ENCODE measurements around the gene METRNL.

Gene METRNL

DNA sequence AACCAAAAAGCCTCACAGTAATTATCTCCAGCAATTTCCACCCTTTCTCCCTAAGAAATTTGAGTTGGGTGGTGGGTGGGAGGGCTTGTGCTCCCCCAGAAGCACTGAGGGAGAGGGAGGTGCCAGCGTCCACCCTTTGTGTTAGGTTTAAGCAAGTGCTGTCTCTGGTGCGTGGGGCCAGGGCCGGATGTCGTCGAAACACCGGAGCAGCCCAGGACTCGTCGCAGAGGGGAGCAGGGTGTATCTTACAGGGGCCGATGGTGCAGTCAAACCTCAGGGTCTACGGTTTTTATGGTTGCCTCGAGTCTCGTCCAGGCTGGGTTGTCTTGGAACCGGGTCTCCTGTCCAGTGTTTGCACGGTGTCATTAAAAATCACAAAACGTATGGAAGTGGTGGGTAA lies 35.3 kb downstream of the METRNL start:
- Histone ChIP-seq H3K27me3 (ENCODE audit: insufficient read depth, low read depth, severe bottlenecking) (no peaks in the 10 kb centered on the region), H3K9me3 (ENCODE audit: severe bottlenecking) (no peaks in the 10 kb centered on the region), H3K36me3 (no peaks in the 10 kb centered on the region), H3K27ac (no peak overlapping the region), H3K4me3 (ENCODE audit: low read depth, low read length) (no peak overlapping the region)
- TF ChIP-seq, protein P1, sequence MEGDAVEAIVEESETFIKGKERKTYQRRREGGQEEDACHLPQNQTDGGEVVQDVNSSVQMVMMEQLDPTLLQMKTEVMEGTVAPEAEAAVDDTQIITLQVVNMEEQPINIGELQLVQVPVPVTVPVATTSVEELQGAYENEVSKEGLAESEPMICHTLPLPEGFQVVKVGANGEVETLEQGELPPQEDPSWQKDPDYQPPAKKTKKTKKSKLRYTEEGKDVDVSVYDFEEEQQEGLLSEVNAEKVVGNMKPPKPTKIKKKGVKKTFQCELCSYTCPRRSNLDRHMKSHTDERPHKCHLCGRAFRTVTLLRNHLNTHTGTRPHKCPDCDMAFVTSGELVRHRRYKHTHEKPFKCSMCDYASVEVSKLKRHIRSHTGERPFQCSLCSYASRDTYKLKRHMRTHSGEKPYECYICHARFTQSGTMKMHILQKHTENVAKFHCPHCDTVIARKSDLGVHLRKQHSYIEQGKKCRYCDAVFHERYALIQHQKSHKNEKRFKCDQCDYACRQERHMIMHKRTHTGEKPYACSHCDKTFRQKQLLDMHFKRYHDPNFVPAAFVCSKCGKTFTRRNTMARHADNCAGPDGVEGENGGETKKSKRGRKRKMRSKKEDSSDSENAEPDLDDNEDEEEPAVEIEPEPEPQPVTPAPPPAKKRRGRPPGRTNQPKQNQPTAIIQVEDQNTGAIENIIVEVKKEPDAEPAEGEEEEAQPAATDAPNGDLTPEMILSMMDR (IDR thresholded peaks at IDR 0.05; ENCODE audit: low read depth, low read length), result no peak
- DNase-seq, result no peak

DNA sequence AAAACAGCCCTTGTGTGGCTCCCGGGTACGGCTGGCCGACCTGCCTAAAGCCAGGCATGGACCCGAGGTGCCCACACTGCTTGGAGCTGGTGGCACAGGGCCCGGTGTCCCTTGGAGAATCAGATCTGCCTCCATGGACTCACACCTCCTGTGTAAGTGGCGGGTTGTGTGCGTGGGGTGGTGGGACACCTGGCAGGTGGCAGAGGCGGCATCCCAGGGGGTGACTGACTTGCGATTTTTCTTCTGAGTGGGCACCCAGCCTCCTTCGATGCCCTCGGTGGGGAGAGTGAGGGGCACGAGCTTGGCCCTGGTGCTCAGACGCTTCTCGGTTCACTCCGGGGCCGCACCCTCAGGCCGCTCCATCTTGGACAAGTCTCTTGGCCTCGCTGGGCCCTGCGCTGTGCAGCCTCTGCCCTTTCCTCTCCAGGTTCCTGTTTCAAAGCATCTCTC lies 35.8 kb downstream of the METRNL start:
- H3K27me3 ChIP-seq (ENCODE audit: insufficient read depth, low read depth, severe bottlenecking), result no peaks in the 10 kb centered on the region
- no peak for DNase-seq
- H3K36me3 ChIP-seq, result no peaks in the 10 kb centered on the region
- TF ChIP-seq, protein P1 (IDR thresholded peaks at IDR 0.05; ENCODE audit: low read depth, low read length), result no peak
- no peak overlapping the region for H3K27ac ChIP-seq
- H3K4me3 ChIP-seq (ENCODE audit: low read depth, low read length), result no peak overlapping the region
- H3K9me3 ChIP-seq (ENCODE audit: severe bottlenecking), result no peaks in the 10 kb centered on the region

DNA sequence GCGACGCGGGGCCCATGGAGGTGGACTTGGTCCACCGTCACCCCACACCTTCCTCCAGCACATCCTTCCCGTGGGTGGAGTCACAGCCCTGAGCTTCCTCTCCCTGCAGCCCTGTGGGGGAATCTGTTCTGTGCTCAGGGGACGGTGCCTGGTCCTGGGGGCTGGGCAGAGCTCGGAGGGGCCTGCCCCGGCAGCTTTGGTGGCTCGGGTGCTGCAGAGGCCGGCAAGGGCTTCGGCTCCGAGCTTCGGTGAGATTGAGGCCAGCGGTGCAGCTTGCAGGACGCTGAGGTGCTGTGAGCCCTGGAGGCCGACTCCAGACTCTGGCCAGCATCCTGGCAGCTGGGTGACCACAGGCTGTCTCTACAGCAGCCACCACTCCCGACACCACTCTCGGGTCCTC lies 36.4 kb downstream of the METRNL start:
- H3K36me3 ChIP-seq, result no peaks in the 10 kb centered on the region
- no peak overlapping the region for H3K27ac ChIP-seq
- no peaks in the 10 kb centered on the region for H3K27me3 ChIP-seq (ENCODE audit: insufficient read depth, low read depth, severe bottlenecking)
- no peak overlapping the region for H3K4me3 ChIP-seq (ENCODE audit: low read depth, low read length)
- TF ChIP-seq, protein P1 (IDR thresholded peaks at IDR 0.05; ENCODE audit: low read depth, low read length), result no peak
- no peaks in the 10 kb centered on the region for H3K9me3 ChIP-seq (ENCODE audit: severe bottlenecking)
- no peak for DNase-seq

GRCh38 chr17:83116311-83116771 lies 36.9 kb downstream of the METRNL start:
- TF ChIP-seq, protein P1 (IDR thresholded peaks at IDR 0.05; ENCODE audit: low read depth, low read length), result no peak
- Histone ChIP-seq H3K9me3 (ENCODE audit: severe bottlenecking) (no peaks in the 10 kb centered on the region), H3K36me3 (no peaks in the 10 kb centered on the region), H3K27ac (no peak overlapping the region), H3K27me3 (ENCODE audit: insufficient read depth, low read depth, severe bottlenecking) (no peaks in the 10 kb centered on the region), H3K4me3 (ENCODE audit: low read depth, low read length) (no peak overlapping the region)
- no peak for DNase-seq

DNA sequence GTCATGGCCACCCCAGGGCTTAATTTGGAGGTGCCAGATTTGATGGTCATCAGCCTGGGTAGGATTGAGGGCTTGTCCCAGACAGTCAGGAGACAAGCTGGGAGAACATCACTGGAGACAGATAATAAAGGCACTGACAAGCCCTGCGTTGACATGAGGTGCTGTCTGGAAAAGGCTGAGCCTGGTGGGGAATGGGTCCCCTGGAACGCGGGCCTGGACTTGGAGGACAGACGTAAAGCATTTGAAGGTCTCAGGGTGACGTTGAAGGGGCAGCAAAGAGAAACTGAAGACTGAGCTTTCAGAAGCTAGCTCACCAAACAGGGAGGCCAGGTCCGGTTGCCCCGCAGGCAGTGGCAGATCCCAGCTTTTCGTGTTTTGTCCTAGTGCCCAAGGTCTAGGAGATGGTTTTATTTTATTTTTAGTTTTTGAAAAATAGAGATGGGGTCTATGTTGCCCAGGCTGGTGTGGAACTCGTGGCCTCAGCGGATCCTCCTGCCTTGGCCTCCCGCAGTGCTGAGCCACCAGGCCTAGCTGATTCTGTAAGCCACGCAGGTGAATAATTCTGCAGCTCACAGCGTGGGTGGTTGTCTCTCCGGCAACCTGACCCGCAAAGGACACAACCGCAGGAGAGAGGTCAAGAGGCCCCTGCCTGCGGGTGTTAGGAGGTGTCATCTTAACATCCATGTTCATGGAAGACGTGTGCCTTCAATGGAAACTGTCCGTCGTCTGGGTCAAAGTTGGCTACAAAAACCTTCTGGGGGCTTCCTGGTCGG lies 37.6 kb downstream of the METRNL start:
- no peak overlapping the region for H3K27ac ChIP-seq
- H3K4me3 ChIP-seq (ENCODE audit: low read depth, low read length), result no peak overlapping the region
- TF ChIP-seq, protein P1 (IDR thresholded peaks at IDR 0.05; ENCODE audit: low read depth, low read length), result no peak
- H3K9me3 ChIP-seq (ENCODE audit: severe bottlenecking), result no peaks in the 10 kb centered on the region
- DNase-seq, result no peak
- no peaks in the 10 kb centered on the region for H3K27me3 ChIP-seq (ENCODE audit: insufficient read depth, low read depth, severe bottlenecking)
- H3K36me3 ChIP-seq, result no peaks in the 10 kb centered on the region

- no peak overlapping the region for H3K27ac ChIP-seq
- no peaks in the 10 kb centered on the region for H3K27me3 ChIP-seq (ENCODE audit: insufficient read depth, low read depth, severe bottlenecking)
- H3K9me3 ChIP-seq (ENCODE audit: severe bottlenecking), result no peaks in the 10 kb centered on the region
- H3K4me3 ChIP-seq (ENCODE audit: low read depth, low read length), result no peak overlapping the region
- no peaks in the 10 kb centered on the region for H3K36me3 ChIP-seq
- TF ChIP-seq, protein P1 (IDR thresholded peaks at IDR 0.05; ENCODE audit: low read depth, low read length), result no peak
- DNase-seq, result no peak
These were observed 38.2 kb downstream of the METRNL start for GRCh38 chr17:83117583-83117982.
